CD1c-positive myeloid dendritic cell (primary cell): ENCODE measurements around the gene OSBPL9.

Source experiments
- DNase-seq: peaks from one replicate; pipeline ENCODE4 v3.0.0-alpha.2; 2016; ENCODE audit errors: extremely low spot score

Gene OSBPL9

GRCh38 chr1:51616903-51617708 lies at the start of gene OSBPL9:
TSS of gene OSBPL9 (plus strand) at chr1:51617092. CDS start at chr1:51617111, 19 bp downstream.
- DNase-seq: peak; percentile 95

- DNase-seq: no peak
Observed at GRCh38 chr1:51567653-51568052, 49.2 kb upstream of the OSBPL9 start.

GRCh38 chr1:51568231-51568935 lies 48.5 kb upstream of the OSBPL9 start:
- no peak for DNase-seq

GRCh38 chr1:51569284-51570062 lies 47.4 kb upstream of the OSBPL9 start:
- DNase-seq: peak; percentile 18

GRCh38 chr1:51570063-51570710 lies 46.7 kb upstream of the OSBPL9 start:
- DNase-seq: no peak

- no peak for DNase-seq
Observed at GRCh38 chr1:51572365-51572764, 44.5 kb upstream of the OSBPL9 start.

GRCh38 chr1:51574796-51575195 lies 42.1 kb upstream of the OSBPL9 start:
- DNase-seq: no peak

GRCh38 chr1:51575406-51576084 lies 41.3 kb upstream of the OSBPL9 start:
- DNase-seq: no peak

GRCh38 chr1:51576085-51576444 lies 40.8 kb upstream of the OSBPL9 start:
- DNase-seq: no peak

GRCh38 chr1:51576923-51577322 lies 40.0 kb upstream of the OSBPL9 start:
- DNase-seq: no peak

GRCh38 chr1:51578383-51579109 lies 38.3 kb upstream of the OSBPL9 start:
- DNase-seq: peak; percentile 68

GRCh38 chr1:51581238-51581637 lies 35.7 kb upstream of the OSBPL9 start:
- DNase-seq: no peak

GRCh38 chr1:51583532-51583931 lies 33.4 kb upstream of the OSBPL9 start:
- no peak for DNase-seq

- DNase-seq: no peak
Observed at GRCh38 chr1:51584021-51584420, 32.9 kb upstream of the OSBPL9 start.

GRCh38 chr1:51592711-51593110 lies 24.2 kb upstream of the OSBPL9 start:
- DNase-seq: no peak

GRCh38 chr1:51594716-51595115 lies 22.2 kb upstream of the OSBPL9 start:
- no peak for DNase-seq

- no peak for DNase-seq
Observed at GRCh38 chr1:51600529-51600928, 16.4 kb upstream of the OSBPL9 start.

- no peak for DNase-seq
Observed at GRCh38 chr1:51600965-51601364, 15.9 kb upstream of the OSBPL9 start.

- DNase-seq: peak; percentile 54
Observed at GRCh38 chr1:51605961-51606723, 10.8 kb upstream of the OSBPL9 start.

- DNase-seq: peak; percentile 19
Observed at GRCh38 chr1:51607681-51608095, 9.2 kb upstream of the OSBPL9 start.
